Measurements from ENCODE around the gene DNAJC16. TPM values are rescaled to one million over a fixed set of nuclear protein-coding genes. Genes with fewer than 3 reads are reported as not detected.

The DNAJC16 gene
- total RNA-seq, 4 donors from 2014 or later: 10.0 to 20.9 (median 14.2) TPM

GRCh38 chr1:15524283-15525049 is 2.2 kb upstream of the DNAJC16 start:
- H3K27me3 ChIP-seq: no peaks in the 10 kb centered on the region
- TF ChIP-seq, protein P1, sequence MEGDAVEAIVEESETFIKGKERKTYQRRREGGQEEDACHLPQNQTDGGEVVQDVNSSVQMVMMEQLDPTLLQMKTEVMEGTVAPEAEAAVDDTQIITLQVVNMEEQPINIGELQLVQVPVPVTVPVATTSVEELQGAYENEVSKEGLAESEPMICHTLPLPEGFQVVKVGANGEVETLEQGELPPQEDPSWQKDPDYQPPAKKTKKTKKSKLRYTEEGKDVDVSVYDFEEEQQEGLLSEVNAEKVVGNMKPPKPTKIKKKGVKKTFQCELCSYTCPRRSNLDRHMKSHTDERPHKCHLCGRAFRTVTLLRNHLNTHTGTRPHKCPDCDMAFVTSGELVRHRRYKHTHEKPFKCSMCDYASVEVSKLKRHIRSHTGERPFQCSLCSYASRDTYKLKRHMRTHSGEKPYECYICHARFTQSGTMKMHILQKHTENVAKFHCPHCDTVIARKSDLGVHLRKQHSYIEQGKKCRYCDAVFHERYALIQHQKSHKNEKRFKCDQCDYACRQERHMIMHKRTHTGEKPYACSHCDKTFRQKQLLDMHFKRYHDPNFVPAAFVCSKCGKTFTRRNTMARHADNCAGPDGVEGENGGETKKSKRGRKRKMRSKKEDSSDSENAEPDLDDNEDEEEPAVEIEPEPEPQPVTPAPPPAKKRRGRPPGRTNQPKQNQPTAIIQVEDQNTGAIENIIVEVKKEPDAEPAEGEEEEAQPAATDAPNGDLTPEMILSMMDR (IDR thresholded peaks at IDR 0.05): no peak
- TF ChIP-seq POLR2A (IDR thresholded peaks at IDR 0.05): no peak
- peak overlapping the region; percentile 59 to 78 (median 73) for H3K4me3 ChIP-seq
- peak; percentile 98 for DNase-seq
- intact Hi-C loops (cut with DNase I): no loop called here
- H3K9me3 ChIP-seq: no peaks in the 10 kb centered on the region
- peaks cover 0 to 3% (median 0%) of the 10 kb centered on the region in 3 donors for H3K36me3 ChIP-seq
- 0 to 7% methylated on average over 1 to 3 of the region's 88 CpGs for WGBS, 2 donors
- H3K4me1 ChIP-seq: peaks cover 15 to 47% (median 24%) of the 10 kb centered on the region in 3 donors
- peak overlapping the region; percentile 96 to 100 (median 97) for H3K27ac ChIP-seq

GRCh38 chr1:15525050-15526020 is 1.3 kb upstream of the DNAJC16 start:
- Histone ChIP-seq H3K36me3 (peaks cover 0 to 11% (median 0%) of the 10 kb centered on the region in 3 donors), H3K4me1 (peaks cover 15 to 47% (median 24%) of the 10 kb centered on the region in 3 donors), H3K9me3 (no peaks in the 10 kb centered on the region), H3K4me3 (peak overlapping the region; percentile 45 to 78 (median 73)), H3K27me3 (no peaks in the 10 kb centered on the region), H3K27ac (peak overlapping the region; percentile 96 to 100 (median 97))
- TF ChIP-seq POLR2A (IDR thresholded peaks at IDR 0.05): peak in 1 of 4 donors; percentile 44
- TF ChIP-seq, protein P1 (IDR thresholded peaks at IDR 0.05): no peak
- intact Hi-C loops (cut with DNase I): no loop called here
- DNase-seq: no peak
- 2 to 5% methylated on average over 17 to 20 of the region's 40 CpGs for WGBS, 2 donors

GRCh38 chr1:15526021-15526489 is 593 bp upstream of the DNAJC16 start:
- Histone ChIP-seq H3K27me3 (no peaks in the 10 kb centered on the region), H3K4me1 (peaks cover 15 to 47% (median 24%) of the 10 kb centered on the region in 3 donors), H3K9me3 (no peaks in the 10 kb centered on the region), H3K36me3 (peaks cover 0 to 18% (median 0%) of the 10 kb centered on the region in 3 donors), H3K4me3 (peak overlapping the region; percentile 71 to 85 (median 76)), H3K27ac (peak overlapping the region; percentile 96 to 100 (median 97))
- no peak for TF ChIP-seq POLR2A (IDR thresholded peaks at IDR 0.05)
- no peak for DNase-seq
- intact Hi-C loops (cut with DNase I): no loop called here
- 6% methylated on average over 9 of the region's 9 CpGs for WGBS, 2 donors

- 94 to 95% methylated on average over 4 of the region's 4 CpGs for whole genome bisulfite sequencing, 2 donors
- intact Hi-C loops (cut with DNase I): no loop called here
- Histone ChIP-seq H3K9me3 (no peaks in the 10 kb centered on the region), H3K27me3 (no peaks in the 10 kb centered on the region), H3K4me3 (no peak overlapping the region), H3K36me3 (peaks cover 0 to 49% (median 0%) of the 10 kb centered on the region in 3 donors), H3K4me1 (peaks cover 9 to 23% (median 9%) of the 10 kb centered on the region in 3 donors), H3K27ac (no peak overlapping the region)
- TF ChIP-seq, protein P1 (IDR thresholded peaks at IDR 0.05): no peak
- TF ChIP-seq POLR2A (IDR thresholded peaks at IDR 0.05): no peak
- no peak for DNase-seq
Observed at GRCh38 chr1:15531003-15531402, 4.4 kb downstream of the DNAJC16 start.

GRCh38 chr1:15531682-15532081 is 5.0 kb downstream of the DNAJC16 start:
- no peak for DNase-seq
- TF ChIP-seq POLR2A (IDR thresholded peaks at IDR 0.05): no peak
- TF ChIP-seq, protein P1 (IDR thresholded peaks at IDR 0.05): no peak
- H3K27ac ChIP-seq: no peak overlapping the region
- no peaks in the 10 kb centered on the region for H3K9me3 ChIP-seq
- H3K4me1 ChIP-seq: peaks cover 6 to 19% (median 6%) of the 10 kb centered on the region in 3 donors
- WGBS, 2 donors: 65 to 80% methylated on average over 2 of the region's 2 CpGs
- no peak overlapping the region for H3K4me3 ChIP-seq
- H3K27me3 ChIP-seq: no peaks in the 10 kb centered on the region
- peaks cover 0 to 56% (median 0%) of the 10 kb centered on the region in 3 donors for H3K36me3 ChIP-seq
- intact Hi-C loops (cut with DNase I): no loop called here

Measured in esophagus squamous epithelium (tissue), 5 donors.